KG1 (cell line): ENCODE data around the gene PDE9A.

Experiments
- DNase-seq: peaks from one replicate; lab custom pipeline; 2025; lab: John Stamatoyannopoulos, UW

Gene PDE9A

DNA sequence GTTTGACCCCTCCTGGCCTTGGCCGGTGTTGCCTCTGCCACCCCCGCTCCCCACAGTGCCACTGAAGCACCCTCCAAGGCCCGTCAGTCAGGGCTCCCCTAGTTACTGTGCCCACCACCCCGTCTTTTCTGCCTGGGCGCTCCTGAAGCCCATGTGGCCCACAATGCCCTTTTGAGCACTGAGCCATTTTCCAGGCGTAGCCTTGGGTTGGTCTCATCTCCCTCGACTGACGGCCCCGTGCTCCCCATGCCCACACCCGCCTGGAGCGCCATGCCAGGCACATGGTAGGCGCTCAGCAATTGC is 118.0 kb downstream of the PDE9A start:
- no peak for DNase-seq

DNA sequence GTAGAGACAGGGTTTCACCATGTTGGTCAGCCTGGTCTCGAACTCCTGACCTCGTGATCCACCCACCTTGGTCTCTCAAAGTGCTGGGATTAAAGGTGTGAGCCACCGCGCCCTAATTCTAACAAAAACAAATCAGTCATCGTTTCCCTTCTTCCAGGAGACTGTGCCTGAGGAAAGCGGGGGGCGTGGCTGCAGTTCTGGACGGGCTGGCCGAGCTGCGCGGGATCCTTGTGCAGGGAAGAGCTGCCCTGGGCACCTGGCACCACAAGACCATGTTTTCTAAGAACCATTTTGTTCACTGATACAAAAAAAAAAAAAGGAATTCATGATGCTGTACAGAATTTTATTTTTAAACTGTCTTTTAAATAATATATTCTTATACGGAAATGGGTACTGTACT is 121.7 kb downstream of the PDE9A start:
- DNase-seq, result no peak

DNA sequence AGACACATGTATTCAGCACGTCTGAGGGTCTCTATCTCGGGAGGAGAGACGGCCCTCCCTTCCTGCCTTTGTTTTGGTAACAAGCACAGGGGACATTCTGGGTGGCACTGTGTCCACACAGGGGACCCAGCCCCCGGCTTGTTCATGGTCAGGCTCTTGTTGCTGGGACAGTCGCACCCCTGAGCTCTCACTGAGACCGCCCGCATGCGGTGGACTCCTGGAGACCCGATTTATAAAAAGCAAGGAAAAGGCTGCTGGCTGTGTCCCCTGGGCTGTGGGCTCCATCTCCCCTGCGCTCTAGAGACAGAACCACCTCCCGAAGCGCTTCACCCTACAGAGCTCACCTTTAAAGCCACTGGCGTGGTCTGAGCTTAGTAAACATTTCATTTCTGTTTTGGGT is 122.5 kb downstream of the PDE9A start:
- no peak for DNase-seq

DNA sequence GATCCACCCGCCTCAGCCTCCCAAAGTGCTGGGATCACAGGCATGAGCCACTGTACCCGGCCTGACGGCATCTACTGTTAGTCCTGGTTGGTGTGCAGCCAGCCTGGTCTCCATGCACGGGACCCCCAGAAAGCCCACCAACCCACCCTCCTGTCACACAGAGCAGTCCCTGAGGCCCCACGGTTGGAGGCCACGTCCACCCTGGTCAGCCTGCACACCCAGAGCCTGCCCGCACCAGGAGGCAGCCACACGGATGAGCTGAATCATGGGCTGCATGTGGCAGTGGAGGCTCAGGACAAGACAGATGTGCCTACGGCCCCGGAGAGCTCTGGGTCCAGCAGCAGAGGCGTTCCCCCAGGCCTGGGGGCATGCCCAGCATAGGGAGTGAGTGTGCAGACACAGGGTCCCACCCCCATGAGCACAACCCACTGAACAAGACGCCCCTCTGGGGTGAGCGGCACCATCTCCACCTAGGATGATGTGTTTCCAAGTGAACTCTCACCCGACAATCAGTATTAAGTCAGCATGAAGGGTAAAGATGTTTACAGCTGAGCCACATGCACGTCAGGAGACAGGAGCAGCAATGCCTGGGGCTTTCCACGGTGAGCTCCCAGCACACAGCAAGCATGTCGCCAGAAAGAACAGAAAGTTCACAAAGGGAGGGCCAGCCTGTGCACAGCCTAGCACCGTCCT is 123.8 kb downstream of the PDE9A start:
- DNase-seq, result no peak

GRCh38 chr21:42777757-42778344 is 124.4 kb downstream of the PDE9A start:
- DNase-seq, result no peak

GRCh38 chr21:42779431-42779861 is 126.0 kb downstream of the PDE9A start:
- DNase-seq, result no peak

DNA sequence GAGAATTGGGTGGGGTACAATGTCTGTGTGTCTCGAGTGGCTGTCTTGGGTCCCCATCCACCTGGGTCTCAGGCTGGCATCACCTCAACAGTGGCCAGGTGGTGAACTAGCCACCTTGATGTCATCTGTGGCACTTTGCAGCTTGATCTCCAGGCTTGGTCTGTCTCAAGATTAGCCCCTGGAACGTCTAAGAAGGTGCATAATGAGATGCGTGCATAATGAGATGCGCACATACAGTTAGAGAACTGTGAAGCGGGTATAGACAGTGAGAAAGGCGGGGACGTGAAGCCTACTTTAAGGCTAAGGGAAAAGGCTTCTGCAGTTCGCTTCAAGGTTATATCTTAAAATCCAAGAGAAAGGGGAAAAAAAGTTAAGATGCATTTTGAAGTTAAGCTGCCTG is 127.2 kb downstream of the PDE9A start:
- DNase-seq, result no peak

- DNase-seq, result no peak
Measured at GRCh38 chr21:42781150-42781970, 127.9 kb downstream of the PDE9A start.

DNA sequence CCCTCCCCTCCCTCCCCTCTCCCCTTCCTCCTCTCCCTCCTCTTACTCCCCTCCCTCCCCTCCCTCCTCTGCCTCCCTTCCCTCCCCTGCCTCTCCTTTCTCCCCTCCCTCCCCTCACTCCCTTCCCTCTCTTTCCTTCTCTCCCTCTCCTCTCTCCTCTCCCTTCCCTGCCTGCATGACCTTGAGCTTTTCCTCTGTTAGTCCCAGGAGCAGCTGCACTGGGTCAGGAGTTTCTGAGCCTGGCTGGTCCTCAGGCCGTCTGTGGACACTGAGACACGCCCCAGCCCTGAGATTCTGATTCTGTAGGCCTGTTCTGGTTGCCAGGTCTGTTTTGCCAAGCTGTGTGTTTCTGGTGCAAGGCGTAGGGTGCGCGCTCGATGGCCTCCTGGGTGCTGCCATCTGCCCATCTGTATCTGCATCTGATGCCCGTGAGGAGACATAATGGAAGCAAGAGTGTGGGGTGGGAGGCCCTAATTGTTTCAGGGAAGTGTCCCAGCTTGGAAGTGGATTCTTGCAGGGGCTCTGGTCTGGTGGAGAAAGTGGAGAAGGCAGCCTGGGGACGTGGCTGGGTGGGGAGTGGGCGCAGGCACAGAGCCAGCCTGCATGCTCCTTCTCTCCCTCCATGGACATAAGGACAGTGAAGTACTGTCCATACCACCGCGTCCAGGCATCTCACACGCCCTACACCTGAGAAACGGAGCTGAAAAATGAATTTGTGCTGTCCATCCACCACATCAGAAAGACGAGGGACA is 128.7 kb downstream of the PDE9A start:
- DNase-seq, result no peak

GRCh38 chr21:42782723-42783242 is 129.4 kb downstream of the PDE9A start:
- no peak for DNase-seq

- no peak for DNase-seq
Measured at GRCh38 chr21:42784276-42784675, 130.9 kb downstream of the PDE9A start.

DNA sequence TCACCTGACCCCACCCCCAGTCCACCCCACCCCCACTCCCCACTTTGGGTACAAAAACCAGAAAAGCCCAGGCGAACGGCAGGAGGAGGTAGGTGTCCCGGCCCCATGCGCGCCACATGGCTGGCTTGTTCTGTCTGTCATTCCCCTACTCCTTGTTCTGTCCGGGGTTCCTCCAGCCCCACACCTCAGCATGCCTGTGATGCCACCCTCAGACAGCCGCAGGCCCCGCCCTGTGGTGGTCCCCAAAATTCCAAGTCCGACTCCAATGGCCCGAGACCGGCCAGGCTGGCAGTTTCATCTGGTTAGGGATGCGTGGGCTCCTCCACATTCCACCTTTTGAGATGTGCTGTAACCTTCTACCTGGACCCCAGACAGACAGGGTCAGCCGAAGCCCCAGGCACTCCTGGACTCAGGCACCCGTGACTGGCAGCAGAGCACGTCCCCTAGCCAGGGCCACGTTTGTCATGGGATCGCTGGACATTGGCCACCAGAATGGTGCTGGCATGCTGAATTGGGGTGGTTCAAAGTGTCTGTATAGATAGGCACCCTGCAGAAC is 131.6 kb downstream of the PDE9A start:
- DNase-seq, result no peak

- no peak for DNase-seq
Measured at GRCh38 chr21:42785666-42786427, 132.4 kb downstream of the PDE9A start.

DNA sequence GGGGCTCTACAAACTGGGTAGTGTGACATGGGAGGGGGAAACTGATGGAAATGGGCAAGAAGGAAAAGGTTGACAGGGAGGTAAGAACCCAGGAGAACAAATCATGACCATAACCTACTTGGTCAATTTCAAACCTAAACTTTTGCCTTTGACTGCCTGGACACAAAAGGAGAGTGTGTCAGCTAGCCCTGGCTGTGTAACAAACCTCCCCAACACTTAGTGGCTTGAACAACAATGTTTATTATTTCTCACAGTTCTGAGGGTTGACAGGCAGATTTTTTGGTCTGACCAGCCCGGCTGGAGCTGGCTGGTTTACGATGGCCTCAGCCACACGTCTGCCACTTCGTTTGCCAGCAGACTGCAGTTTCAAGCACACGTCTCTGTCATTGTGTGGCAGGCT is 133.5 kb downstream of the PDE9A start:
- DNase-seq, result no peak

- no peak for DNase-seq
Measured at GRCh38 chr21:42787613-42788012, 134.2 kb downstream of the PDE9A start.

DNA sequence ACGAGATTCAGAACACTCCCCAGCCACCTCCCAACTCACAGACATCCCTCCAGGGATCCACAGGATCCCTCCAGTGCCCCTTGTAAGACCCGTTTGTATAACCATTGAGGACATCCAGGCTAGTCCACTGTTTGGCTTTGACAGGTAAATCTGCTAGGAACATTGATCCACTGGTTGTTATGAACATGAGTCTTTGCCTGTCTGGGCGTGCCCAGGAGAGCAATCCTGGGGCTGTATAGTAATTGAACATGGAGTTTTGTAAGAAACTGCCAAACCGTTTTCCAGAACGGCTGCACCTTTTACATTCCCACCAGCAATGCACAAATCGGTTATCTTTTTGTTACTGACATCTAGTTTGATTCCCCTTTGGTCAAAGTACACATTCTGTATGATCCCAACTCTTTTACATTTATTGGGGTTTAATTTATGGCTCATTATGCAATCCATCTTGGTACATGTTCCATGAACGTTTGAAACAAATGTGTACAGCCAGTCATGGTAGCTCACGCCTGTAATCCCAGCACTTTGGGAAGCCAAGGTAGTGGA is 137.2 kb downstream of the PDE9A start:
- no peak for DNase-seq

- DNase-seq, result no peak
Measured at GRCh38 chr21:42793774-42794173, 140.4 kb downstream of the PDE9A start.

- DNase-seq, result no peak
Measured at GRCh38 chr21:42794551-42794950, 141.1 kb downstream of the PDE9A start.

DNA sequence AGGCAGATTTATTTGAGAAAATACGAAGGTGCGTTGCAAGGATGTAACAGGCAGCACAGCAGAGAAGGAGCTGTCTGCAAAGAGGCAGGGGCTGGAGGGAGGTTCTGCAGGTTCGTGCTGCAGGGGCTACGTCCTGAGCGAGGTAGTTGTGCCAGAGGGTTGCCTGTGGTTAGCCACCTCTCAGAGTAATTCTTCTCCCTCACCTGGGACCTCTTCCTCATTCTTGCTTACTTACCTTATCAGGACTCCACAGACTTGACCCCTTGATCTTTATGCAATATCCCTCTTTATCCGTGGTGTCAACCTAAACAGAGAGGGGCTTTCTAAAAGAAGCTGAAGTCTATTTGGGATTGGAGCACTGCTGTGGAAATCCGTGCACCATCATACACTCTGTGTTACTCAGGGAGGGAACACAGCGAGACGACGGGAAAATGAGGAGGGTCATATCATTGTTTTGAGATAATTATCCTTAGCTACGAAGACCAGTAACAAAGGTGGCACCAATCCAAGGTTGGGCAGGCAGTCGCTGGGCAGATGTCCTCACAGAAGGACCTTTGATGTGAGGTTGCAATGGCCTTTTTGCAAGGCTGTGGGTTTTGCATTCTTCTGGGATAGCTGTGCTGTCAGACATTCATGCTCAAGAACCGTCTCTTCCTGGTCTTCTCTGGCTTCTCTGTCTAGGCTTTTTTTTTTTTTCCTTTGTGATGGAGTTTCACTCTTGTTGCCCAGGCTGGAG is 143.1 kb downstream of the PDE9A start:
- DNase-seq, result no peak

DNA sequence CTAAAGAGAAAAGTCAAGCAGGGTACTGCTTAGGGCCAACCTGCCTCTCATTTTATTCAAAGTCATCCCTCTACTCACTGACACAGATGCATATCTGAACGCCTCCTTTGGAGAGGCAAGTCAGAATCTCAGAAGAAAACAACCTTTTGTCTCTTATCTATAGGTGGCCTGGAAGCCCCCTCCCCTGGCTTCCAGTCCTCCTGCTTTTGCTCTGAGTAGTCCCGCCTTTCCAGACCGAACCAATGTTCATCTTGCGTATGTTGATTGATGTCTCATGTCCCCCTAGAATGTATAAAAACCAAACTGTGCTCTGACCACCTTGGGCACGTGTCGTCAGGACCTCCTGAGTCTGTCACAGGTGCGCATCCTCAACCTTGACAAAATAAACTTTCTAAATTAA is 144.1 kb downstream of the PDE9A start:
- no peak for DNase-seq
